AG04450 (cell line): ENCODE measurements around the gene PRKN. TPM values are rescaled to one million over a fixed set of nuclear protein-coding genes. Genes with fewer than 3 reads are reported as not detected.

Experiments used
- CTCF ChIA-PET: fragments of 300-600, 350-600 bp; formaldehyde crosslinking; extraction: SDS; loops from one replicate; lab custom pipeline; 2022; ENCODE audit warnings: antibody characterized with exemption, inconsistent platforms; lab: Charles Lee
- POLR2A ChIA-PET: fragments of 350-600 bp; formaldehyde crosslinking; extraction: SDS; loops from one replicate; lab custom pipeline; 2021; ENCODE audit warnings: antibody characterized with exemption, inconsistent platforms; lab: Yijun Ruan, JAX
- DNase-seq: peaks from one replicate; pipeline ENCODE4 v3.0.0-alpha.2; 2011; ENCODE audit warnings: low read depth, low spot score
- H3K27ac ChIP-seq: one replicate; pipeline ENCODE4 v1.5.1; 2012; ENCODE audit warnings: low read depth, low read length, control low read depth
- H3K27me3 ChIP-seq: one replicate; pipeline ENCODE4 v1.6.0; 2012; ENCODE audit warnings: low read length; ENCODE audit not compliant: control insufficient read depth, insufficient read depth
- H3K4me3 ChIP-seq: 2 replicates; pipeline ENCODE4 v1.5.1; 2011; ENCODE audit warnings: mild to moderate bottlenecking, low read depth, low read length, control low read depth
- H3K9me3 ChIP-seq: 2 replicates; pipeline ENCODE4 v1.5.1; 2012; ENCODE audit warnings: low read length; ENCODE audit not compliant: control insufficient read depth, insufficient read depth
- polyA plus RNA-seq: library from polyadenylated mRNA; depleted of rRNA; stranded (reverse); fragments of >200 nt; gene quantifications from 2 replicates; pipeline ENCODE4 v1.2.3, GENCODE V29; 2011
- TF ChIP-seq, protein P1 (sequence below): IDR thresholded peaks from 2 replicates; pipeline ENCODE4 v1.5.1; 2011; ENCODE audit warnings: low read depth, low read length, control low read depth, inconsistent platforms

Gene PRKN
- polyA plus RNA-seq, 1 experiment, result not detected

- Histone ChIP-seq H3K27me3 (no peaks in the 10 kb centered on the region), H3K9me3 (peaks cover 19% of the 10 kb centered on the region), H3K27ac (no peak overlapping the region), H3K4me3 (no peak overlapping the region)
- ChIA-PET CTCF (no interaction called here), POLR2A (no interaction called here)
- TF ChIP-seq, protein P1, sequence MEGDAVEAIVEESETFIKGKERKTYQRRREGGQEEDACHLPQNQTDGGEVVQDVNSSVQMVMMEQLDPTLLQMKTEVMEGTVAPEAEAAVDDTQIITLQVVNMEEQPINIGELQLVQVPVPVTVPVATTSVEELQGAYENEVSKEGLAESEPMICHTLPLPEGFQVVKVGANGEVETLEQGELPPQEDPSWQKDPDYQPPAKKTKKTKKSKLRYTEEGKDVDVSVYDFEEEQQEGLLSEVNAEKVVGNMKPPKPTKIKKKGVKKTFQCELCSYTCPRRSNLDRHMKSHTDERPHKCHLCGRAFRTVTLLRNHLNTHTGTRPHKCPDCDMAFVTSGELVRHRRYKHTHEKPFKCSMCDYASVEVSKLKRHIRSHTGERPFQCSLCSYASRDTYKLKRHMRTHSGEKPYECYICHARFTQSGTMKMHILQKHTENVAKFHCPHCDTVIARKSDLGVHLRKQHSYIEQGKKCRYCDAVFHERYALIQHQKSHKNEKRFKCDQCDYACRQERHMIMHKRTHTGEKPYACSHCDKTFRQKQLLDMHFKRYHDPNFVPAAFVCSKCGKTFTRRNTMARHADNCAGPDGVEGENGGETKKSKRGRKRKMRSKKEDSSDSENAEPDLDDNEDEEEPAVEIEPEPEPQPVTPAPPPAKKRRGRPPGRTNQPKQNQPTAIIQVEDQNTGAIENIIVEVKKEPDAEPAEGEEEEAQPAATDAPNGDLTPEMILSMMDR, result no peak
- no peak for DNase-seq
Measured at GRCh38 chr6:162468326-162468725, 259.2 kb downstream of the PRKN start.

DNA sequence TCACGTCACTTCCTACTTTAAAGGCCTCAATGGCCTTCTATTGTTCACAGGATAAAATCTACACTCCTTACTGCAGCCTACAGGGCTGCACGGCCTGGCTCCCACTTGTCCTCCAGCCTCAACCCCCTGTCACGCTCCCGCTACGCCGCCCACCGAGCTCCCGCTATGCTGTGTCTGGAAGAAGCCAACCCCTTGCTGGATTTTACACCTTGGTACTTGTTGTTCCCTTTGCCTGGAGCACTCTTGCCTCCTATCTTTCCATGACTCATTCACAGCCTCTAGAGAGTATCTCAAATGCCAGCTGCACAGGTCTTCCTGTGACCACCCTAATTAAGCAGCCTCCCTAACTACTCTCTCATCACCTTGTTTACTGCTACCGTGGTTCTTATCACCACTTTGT lies 259.9 kb downstream of the PRKN start:
- no peak overlapping the region for H3K4me3 ChIP-seq
- TF ChIP-seq, protein P1, result no peak
- ChIA-PET POLR2A (no interaction called here), CTCF (no interaction called here)
- no peak for DNase-seq
- peaks cover 22% of the 10 kb centered on the region for H3K9me3 ChIP-seq
- no peak overlapping the region for H3K27ac ChIP-seq
- H3K27me3 ChIP-seq, result no peaks in the 10 kb centered on the region

- Histone ChIP-seq H3K27ac (no peak overlapping the region), H3K9me3 (peaks cover 20% of the 10 kb centered on the region), H3K27me3 (no peaks in the 10 kb centered on the region), H3K4me3 (no peak overlapping the region)
- DNase-seq, result no peak
- TF ChIP-seq, protein P1, result no peak
- CTCF ChIA-PET, result no interaction called here
- POLR2A ChIA-PET, result no interaction called here
Measured at GRCh38 chr6:162463576-162463975, 264.0 kb downstream of the PRKN start.

GRCh38 chr6:162459985-162460384 lies 267.6 kb downstream of the PRKN start:
- TF ChIP-seq, protein P1, result no peak
- no peak overlapping the region for H3K4me3 ChIP-seq
- H3K27me3 ChIP-seq, result no peaks in the 10 kb centered on the region
- DNase-seq, result no peak
- H3K27ac ChIP-seq, result no peak overlapping the region
- ChIA-PET POLR2A (no interaction called here), CTCF (no interaction called here)
- peaks cover 13% of the 10 kb centered on the region for H3K9me3 ChIP-seq

- no peak for DNase-seq
- Histone ChIP-seq H3K27ac (no peak overlapping the region), H3K9me3 (peaks cover 18% of the 10 kb centered on the region), H3K4me3 (no peak overlapping the region), H3K27me3 (no peaks in the 10 kb centered on the region)
- ChIA-PET CTCF (no interaction called here), POLR2A (no interaction called here)
- TF ChIP-seq, protein P1, result no peak
Measured at GRCh38 chr6:162450358-162450757, 277.2 kb downstream of the PRKN start.
